Vagina (tissue), 2 donors: ENCODE measurements around the gene PGAM5.

Source experiments
- CTCF ChIP-seq, 3 experiments: fragments of 450-650 bp in 2 of 3; fragments of 200-600 bp in 1 of 3; sonication (generic) in 1 of 3; IDR thresholded peaks; one replicate each; pipeline ENCODE4 v1.5.1; 2017 to 2019; ENCODE audit warnings: antibody characterized with exemption in 3 of 3, mild to moderate bottlenecking in 2 of 3, moderate library complexity in 2 of 3
- POLR2A ChIP-seq, 2 donors: fragments of 450-650 bp; IDR thresholded peaks; one replicate each; pipeline ENCODE4 v1.6.1; 2017; ENCODE audit warnings: antibody characterized with exemption in 2 of 2, mild to moderate bottlenecking in 2 of 2, moderate library complexity in 2 of 2

GRCh38 chr12:132748319-132748718 is 37.7 kb downstream of the PGAM5 start:
- TF ChIP-seq CTCF (IDR thresholded peaks at IDR 0.05), result no peak
- TF ChIP-seq POLR2A (IDR thresholded peaks at IDR 0.05), result no peak
